Stimulated activated CD8-positive, alpha-beta memory T cell treated with anti-CD3 and anti-CD28 coated beads, Interleukin-12 subunit alpha, Interleukin-12 subunit beta, amount 100 ng/mL, for 1 hour (primary cell): ENCODE measurements around the gene MBD2.
"Not testable (repeated sequence)": the region's sequence is repeated elsewhere in the genome, so short reads cannot be mapped to it uniquely, and the experiment has no call there.

Source experiments
- DNase-seq: peaks from one replicate; pipeline ENCODE4 v3.0.0-alpha.2; 2020; ENCODE audit warnings: low read depth

MBD2 gene

GRCh38 chr18:54224379-54225014, at the start of gene MBD2:
Gene MBD2 (minus strand): TSS chr18:54224669. CDS start chr18:54224559, 110 bp downstream.
- DNase-seq, result peak; percentile 87

DNA sequence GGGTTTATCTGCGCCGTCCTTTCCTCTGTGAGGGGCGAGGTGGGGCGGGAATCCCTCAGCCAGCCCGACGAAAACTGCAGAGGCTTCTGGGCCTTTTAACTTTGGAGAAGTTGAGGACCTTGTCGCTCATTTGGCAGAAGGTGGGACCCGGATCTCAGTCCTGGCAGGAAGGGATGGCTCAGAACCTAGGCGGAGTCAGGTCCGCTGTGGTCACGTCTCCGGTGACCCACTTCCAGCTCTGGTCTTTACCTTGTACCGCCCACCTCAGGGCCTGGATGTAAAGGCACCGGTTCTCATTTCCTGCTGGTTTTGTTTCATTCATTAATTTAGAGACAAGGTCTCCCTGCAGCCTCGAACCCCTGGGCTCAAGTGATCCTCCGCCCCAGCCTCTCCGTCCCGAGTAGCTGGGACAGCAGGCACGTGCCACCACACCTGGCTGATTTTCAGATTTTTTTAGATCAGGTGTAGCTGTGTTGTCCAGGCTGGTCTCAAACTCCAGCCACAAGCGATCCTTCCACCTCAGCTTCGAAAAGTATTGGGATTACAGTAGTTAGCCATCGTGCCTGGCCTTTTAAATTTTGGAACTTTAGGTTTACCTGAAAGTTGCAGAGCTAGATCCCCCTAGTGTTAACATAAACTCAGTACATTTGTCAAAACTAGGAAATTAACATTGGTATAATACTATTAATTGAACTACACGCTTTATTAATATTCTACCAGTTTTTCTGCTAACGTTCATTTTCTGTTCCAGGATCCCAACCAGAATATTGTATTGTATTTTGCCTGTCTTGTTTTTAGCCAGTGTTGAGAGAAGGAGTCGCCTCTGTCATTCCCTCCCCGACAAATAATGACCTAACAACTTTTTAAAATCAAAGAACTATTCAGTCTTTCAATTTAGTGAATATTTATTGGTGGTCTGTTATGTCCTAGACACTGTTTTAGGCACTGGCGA, 45.7 kb upstream of the MBD2 start:
- DNase-seq, result peak; percentile 19

DNA sequence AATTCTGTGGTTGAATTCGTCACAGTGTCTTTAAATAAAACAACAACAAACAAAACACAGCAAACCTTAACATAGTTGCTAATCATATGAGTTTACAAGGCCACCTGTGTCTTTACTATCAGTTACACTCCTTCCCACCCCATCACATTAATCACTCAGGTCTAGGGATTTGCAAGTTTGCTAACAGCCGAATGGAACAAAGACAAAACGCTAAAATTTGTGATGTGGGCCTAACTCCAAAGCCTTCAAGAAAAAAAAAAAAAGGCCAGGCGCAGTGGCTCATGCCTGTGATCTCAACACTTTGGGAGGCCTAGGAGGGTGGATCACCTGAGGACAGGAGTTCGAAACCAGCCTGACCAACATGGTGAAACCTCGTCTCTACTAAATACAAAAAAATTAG, 44.3 kb upstream of the MBD2 start:
- DNase-seq, result no peak

DNA sequence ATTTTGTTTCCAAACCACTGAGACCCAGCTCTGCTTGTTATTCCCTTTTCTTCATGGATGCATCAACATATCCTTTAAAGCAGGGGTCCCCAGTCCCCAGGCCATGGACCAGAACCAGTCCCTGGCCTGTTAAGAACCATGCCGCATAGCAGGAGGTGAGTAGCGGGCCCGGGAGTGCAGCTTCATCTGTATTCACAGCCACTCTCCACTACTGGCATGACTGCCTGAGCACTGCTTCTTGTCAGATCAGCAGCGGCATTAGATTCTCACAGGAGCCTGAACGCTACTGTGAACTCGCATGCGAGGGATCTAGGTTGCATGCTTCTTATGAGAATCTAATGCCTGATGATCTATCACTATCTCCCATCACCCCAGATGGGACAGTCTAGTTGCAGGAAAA, 43.2 kb upstream of the MBD2 start:
- no peak for DNase-seq

DNA sequence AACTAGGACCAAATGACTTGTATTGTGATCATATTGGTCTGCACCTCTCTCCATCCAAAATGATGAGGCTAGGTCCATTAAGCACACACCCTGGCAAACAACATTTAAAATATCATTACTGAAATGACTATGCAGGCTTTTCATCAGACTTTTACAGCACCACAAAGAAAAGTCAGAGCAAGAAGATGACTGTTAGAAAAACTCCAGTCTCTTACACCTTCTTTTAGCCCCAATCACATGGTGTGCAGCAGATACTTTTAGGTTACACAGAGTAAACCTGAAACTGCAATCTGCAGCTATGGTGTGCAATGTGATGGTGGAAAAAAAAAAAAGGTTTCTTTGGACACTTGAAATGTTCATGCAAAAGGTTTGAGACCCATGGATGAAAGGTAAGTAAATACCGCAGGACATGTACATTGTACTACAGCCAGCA, 39.5 kb upstream of the MBD2 start:
- DNase-seq, result no peak

DNA sequence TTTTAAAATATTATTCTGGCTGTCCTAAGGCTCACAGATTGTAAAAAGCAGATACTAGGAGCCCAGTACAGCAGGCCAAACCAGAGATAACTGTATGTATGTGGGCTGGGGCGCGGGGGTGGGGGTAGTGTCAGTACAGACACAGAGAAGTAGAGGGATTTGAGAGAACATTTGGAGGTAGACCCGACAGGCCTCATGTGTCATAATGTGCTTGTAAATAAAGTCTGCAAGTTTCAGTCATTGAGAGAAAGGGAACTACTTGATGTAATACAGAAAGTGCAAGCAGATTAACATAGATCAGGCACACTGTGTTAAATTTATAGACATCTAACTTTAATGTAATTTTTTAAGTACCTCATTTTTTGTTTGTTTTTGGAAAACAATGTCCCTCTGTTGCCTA, 37.4 kb upstream of the MBD2 start:
- DNase-seq, result no peak

DNA sequence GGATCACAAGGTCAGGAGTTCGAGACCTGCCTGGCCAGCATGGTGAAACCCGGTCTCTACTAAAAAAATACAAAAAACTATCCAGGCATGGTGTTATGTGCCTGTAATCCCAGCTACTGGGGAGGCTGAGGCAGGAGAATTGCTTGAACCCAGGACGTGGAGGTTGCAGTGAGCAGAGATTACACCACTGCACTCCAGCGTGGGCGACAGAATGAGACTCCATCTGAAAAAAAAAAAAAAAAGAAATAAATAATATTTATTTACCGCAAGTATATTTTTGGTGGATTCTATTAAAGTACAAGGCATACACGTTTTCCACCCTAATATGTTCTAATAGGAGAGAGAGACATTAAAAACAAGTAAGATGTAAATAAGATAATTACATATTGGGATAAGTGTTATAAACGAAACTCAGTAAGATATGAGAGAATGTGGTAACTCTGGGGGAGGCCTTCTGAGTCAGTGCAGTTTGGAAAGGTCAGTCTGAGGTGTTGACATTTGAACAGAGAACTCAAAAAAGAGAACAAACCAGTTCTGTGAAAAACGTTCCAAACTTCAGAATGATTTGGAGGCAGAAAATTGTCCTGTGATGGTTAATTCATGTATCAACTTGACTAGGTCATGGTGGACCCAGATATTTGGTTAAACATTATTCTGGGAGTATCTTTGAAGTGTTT, 36.1 kb upstream of the MBD2 start:
- no peak for DNase-seq

- not testable (repeated sequence) for DNase-seq
Measured at GRCh38 chr18:54257818-54258217, 33.3 kb upstream of the MBD2 start.

DNA sequence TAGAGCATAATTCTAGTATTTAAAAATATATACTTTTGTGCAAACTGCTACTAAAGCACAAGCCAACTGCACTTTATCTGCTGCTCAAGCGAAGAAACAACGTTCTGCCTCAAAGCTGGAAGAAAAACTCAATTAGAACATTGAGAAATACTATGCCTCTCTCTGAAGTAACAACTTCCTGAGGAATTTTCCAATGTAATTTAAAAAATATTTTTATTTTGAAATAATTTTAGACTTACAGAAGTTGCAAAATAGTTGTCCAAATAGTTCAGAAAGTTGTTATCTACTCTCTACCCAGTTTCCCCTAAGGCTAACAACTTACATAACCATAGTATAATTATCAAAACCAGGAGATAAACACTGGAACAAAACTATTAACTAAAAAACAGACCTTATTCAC, 32.5 kb upstream of the MBD2 start:
- DNase-seq, result no peak

- DNase-seq, result no peak
Measured at GRCh38 chr18:54255141-54255540, 30.7 kb upstream of the MBD2 start.

GRCh38 chr18:54254265-54254758, 29.8 kb upstream of the MBD2 start:
- DNase-seq, result no peak

- no peak for DNase-seq
Measured at GRCh38 chr18:54251606-54252390, 27.3 kb upstream of the MBD2 start.

- no peak for DNase-seq
Measured at GRCh38 chr18:54250846-54251261, 26.4 kb upstream of the MBD2 start.

DNA sequence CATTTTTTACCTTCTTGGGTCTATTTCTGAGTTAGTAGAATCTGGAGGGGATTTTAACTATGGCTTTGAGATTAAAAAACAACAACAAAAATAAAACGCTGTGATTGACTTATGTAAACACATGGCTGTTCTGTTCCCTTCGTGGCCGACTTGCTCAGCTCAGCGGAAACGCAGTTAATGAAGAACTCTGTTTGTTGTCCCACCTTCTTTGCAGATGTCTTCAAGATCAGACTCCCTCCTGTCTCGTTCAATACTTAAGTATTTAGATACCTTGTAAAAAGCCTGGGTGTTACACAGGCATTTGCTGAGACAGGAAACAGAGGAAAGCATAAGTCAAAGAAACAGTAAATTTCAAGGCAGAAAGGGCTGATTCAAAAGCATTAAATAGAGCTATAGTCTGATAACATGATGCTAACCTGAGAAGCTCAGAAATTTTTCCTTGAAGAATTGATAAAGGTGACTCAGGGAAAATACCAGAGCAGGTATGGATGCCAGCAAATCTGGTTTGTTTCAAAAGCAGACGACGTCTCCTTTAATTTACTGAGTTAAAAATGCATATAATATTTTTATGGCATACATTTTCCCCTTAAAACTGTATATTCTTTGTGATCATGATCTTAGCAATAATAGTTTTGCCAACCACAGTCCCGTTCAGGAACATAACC, 23.2 kb upstream of the MBD2 start:
- no peak for DNase-seq

GRCh38 chr18:54242327-54242726, 17.9 kb upstream of the MBD2 start:
- no peak for DNase-seq

- DNase-seq, result no peak
Measured at GRCh38 chr18:54241483-54241882, 17.0 kb upstream of the MBD2 start.

- DNase-seq, result no peak
Measured at GRCh38 chr18:54240629-54241107, 16.2 kb upstream of the MBD2 start.

- no peak for DNase-seq
Measured at GRCh38 chr18:54239601-54240000, 15.1 kb upstream of the MBD2 start.

DNA sequence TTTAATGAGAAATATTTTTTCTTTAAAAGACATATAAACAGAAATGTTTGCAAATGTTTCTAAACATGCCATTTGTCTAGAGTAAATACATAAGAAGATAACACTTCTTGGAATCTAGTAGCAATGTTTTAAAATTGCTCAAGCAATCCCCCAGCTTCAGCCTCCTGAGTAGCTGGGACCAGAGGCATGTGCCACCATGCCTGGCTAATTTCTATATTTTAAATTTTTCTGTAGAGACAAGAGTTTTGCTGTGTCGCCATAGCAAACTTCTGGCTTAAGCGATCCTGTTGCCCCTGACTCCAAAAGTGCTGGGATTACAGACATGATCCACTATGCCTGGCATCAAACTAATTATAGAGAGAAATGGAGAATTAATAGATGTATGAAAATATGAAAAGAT, 14.6 kb upstream of the MBD2 start:
- no peak for DNase-seq

DNA sequence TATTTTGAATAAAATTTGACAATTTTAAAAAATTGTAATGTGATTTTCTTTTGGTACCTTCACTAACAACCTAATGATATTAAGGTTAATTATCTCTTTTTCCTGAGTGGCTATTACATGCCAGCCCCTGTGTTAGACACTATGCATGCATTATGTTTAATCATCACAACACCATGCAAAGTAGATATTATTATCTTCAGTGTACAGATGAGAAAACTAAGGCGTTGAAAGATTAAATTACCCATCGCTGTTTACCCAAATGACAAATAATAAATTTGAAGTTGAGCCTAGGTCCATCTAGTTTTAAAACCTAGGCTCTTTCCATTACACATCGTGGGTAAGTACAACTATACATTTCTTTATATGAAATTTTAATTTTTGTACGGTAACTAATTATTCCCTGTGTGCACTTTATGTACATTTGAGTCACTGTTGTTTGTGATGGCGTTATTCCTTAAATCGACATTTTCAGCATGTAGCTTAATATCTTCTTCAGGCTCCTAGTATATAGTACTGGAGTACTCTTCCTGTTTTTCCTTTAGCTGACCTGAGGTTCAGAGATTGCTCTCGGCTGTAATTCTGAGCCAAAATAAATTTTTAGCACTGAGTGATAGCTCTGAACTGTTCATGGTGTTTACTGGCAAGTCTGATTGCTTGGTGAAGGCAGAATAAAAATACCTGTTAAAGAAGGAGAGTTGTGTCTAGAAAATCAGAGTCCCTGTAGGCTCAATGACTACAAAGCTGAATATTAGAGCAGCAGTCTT, 13.9 kb upstream of the MBD2 start:
- DNase-seq, result no peak
